Measurements from ENCODE around the gene SCN4B. TPM values are rescaled to one million over a fixed set of nuclear protein-coding genes. Genes with fewer than 3 reads are reported as not detected.

The SCN4B gene
- total and polyA plus RNA-seq, 2 donors (not counting 1 experiment from before 2014, with no cell fraction given), result 1.5 to 10.4 TPM

- Histone ChIP-seq H3K79me2 (ENCODE audit: control insufficient read depth, insufficient read depth, low read length) (no peaks in the 10 kb centered on the region), H3K4me2 (ENCODE audit: extremely low read depth, insufficient read depth, low read length) (no peak overlapping the region), H3K9ac (ENCODE audit: insufficient read depth, low read length) (no peak overlapping the region), H3K4me3 (replicated peaks in 1 of 4; ENCODE audit: control extremely low read depth in 1 of 4, insufficient read depth in 1 of 4, low read depth in 3 of 4, low read length in 4 of 4) (no peak overlapping the region), H3K27ac (ENCODE audit: insufficient read depth, low read length) (no peak overlapping the region), H3K36me3 (ENCODE audit: control insufficient read depth, insufficient read depth, low read length) (no peaks in the 10 kb centered on the region), H3K4me1 (ENCODE audit: control insufficient read depth, extremely low read depth, insufficient read depth, low read length) (no peaks in the 10 kb centered on the region), H2AFZ (ENCODE audit: low read length) (no peak overlapping the region), H3K27me3 (ENCODE audit: control insufficient read depth, insufficient read depth, low read length) (peaks cover 29% of the 10 kb centered on the region), H3K9me3 (ENCODE audit: control insufficient read depth, insufficient read depth, low read depth, low read length) (no peaks in the 10 kb centered on the region), H4K20me1 (ENCODE audit: control insufficient read depth, extremely low read depth, insufficient read depth, low read length) (no peaks in the 10 kb centered on the region)
- no peak for DNase-seq (ENCODE audit: low read depth in 2 of 2)
- no peak for TF ChIP-seq EZH2 (IDR thresholded peaks at IDR 0.05; ENCODE audit: low read length, missing control alignments)
These were observed 5.1 kb downstream of the SCN4B start for GRCh38 chr11:118147502-118147901.

GRCh38 chr11:118146554-118146953, 6.1 kb downstream of the SCN4B start:
- H3K79me2 ChIP-seq (ENCODE audit: control insufficient read depth, insufficient read depth, low read length), result no peaks in the 10 kb centered on the region
- H2AFZ ChIP-seq (ENCODE audit: low read length), result no peak overlapping the region
- H3K9ac ChIP-seq (ENCODE audit: insufficient read depth, low read length), result no peak overlapping the region
- TF ChIP-seq CTCF (conservative IDR thresholded peaks at IDR 0.05 in 1 of 2, IDR thresholded peaks at IDR 0.05 in 1 of 2; ENCODE audit: low read depth in 1 of 2, low read length in 2 of 2) (no peak), EZH2 (IDR thresholded peaks at IDR 0.05; ENCODE audit: low read length, missing control alignments) (no peak)
- H3K4me1 ChIP-seq (ENCODE audit: control insufficient read depth, extremely low read depth, insufficient read depth, low read length), result no peaks in the 10 kb centered on the region
- H3K4me2 ChIP-seq (ENCODE audit: extremely low read depth, insufficient read depth, low read length), result no peak overlapping the region
- no peak overlapping the region for H3K4me3 ChIP-seq (replicated peaks in 1 of 4; ENCODE audit: control extremely low read depth in 1 of 4, insufficient read depth in 1 of 4, low read depth in 3 of 4, low read length in 4 of 4)
- H3K27ac ChIP-seq (ENCODE audit: insufficient read depth, low read length), result no peak overlapping the region
- DNase-seq (ENCODE audit: low read depth in 2 of 2), result no peak
- no peaks in the 10 kb centered on the region for H3K36me3 ChIP-seq (ENCODE audit: control insufficient read depth, insufficient read depth, low read length)
- no peaks in the 10 kb centered on the region for H4K20me1 ChIP-seq (ENCODE audit: control insufficient read depth, extremely low read depth, insufficient read depth, low read length)
- peaks cover 19% of the 10 kb centered on the region for H3K27me3 ChIP-seq (ENCODE audit: control insufficient read depth, insufficient read depth, low read length)
- no peaks in the 10 kb centered on the region for H3K9me3 ChIP-seq (ENCODE audit: control insufficient read depth, insufficient read depth, low read depth, low read length)

GRCh38 chr11:118145285-118146227, 7.1 kb downstream of the SCN4B start:
- peak; percentile 29 to 52 for DNase-seq (ENCODE audit: low read depth in 2 of 2)
- Histone ChIP-seq H3K36me3 (ENCODE audit: control insufficient read depth, insufficient read depth, low read length) (no peaks in the 10 kb centered on the region), H3K4me3 (replicated peaks in 1 of 4; ENCODE audit: control extremely low read depth in 1 of 4, insufficient read depth in 1 of 4, low read depth in 3 of 4, low read length in 4 of 4) (peak overlapping the region; percentile 6 to 61 (median 36)), H3K79me2 (ENCODE audit: control insufficient read depth, insufficient read depth, low read length) (no peaks in the 10 kb centered on the region), H3K4me2 (ENCODE audit: extremely low read depth, insufficient read depth, low read length) (peak overlapping the region; percentile 84), H3K4me1 (ENCODE audit: control insufficient read depth, extremely low read depth, insufficient read depth, low read length) (no peaks in the 10 kb centered on the region), H3K27ac (ENCODE audit: insufficient read depth, low read length) (no peak overlapping the region), H4K20me1 (ENCODE audit: control insufficient read depth, extremely low read depth, insufficient read depth, low read length) (no peaks in the 10 kb centered on the region), H3K9me3 (ENCODE audit: control insufficient read depth, insufficient read depth, low read depth, low read length) (no peaks in the 10 kb centered on the region), H3K9ac (ENCODE audit: insufficient read depth, low read length) (no peak overlapping the region), H2AFZ (ENCODE audit: low read length) (peak overlapping the region; percentile 24), H3K27me3 (ENCODE audit: control insufficient read depth, insufficient read depth, low read length) (peaks cover 14% of the 10 kb centered on the region)
- TF ChIP-seq EZH2 (IDR thresholded peaks at IDR 0.05; ENCODE audit: low read length, missing control alignments) (no peak), CTCF (conservative IDR thresholded peaks at IDR 0.05 in 1 of 2, IDR thresholded peaks at IDR 0.05 in 1 of 2; ENCODE audit: low read depth in 1 of 2, low read length in 2 of 2) (peak; percentile 85 to 88)

Measured in fibroblast of lung (primary cell).